Loucy (cell line): ENCODE results near the gene SPTLC3.

Source experiments
- EZH2phosphoT487 ChIP-seq: fragments of 200-600 bp; IDR thresholded peaks from 2 replicates; pipeline ENCODE4 v1.6.1; 2018; ENCODE audit warnings: antibody characterized with exemption, mild to moderate bottlenecking, moderate library complexity, borderline replicate concordance
- TF ChIP-seq, protein P1 (sequence below): fragments of 200-600 bp; sonication (generic); conservative IDR thresholded peaks from 2 replicates; pipeline ENCODE4 v1.5.1; 2014; ENCODE audit warnings: mild to moderate bottlenecking, antibody characterized with exemption, low read length

DNA sequence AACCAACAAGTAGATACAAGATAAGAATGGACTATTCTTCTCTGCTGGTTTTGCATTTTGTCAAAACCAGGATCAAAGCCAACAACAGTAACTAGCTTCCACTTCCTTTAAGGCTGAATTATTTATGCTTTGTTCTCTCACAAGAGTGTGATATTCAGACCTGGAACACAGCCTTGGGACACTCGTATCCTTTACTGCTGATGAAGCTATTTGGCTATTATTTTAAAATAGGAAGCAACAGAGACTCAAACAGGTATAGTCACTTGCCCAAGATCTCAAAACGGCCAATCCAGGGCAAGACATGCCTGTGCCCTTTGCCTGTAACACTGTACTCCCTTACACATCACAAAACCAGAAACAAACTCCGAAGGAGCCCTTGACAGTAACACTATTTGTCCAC is 19.9 kb downstream of the SPTLC3 start:
- no peak for TF ChIP-seq EZH2phosphoT487
- TF ChIP-seq, protein P1, sequence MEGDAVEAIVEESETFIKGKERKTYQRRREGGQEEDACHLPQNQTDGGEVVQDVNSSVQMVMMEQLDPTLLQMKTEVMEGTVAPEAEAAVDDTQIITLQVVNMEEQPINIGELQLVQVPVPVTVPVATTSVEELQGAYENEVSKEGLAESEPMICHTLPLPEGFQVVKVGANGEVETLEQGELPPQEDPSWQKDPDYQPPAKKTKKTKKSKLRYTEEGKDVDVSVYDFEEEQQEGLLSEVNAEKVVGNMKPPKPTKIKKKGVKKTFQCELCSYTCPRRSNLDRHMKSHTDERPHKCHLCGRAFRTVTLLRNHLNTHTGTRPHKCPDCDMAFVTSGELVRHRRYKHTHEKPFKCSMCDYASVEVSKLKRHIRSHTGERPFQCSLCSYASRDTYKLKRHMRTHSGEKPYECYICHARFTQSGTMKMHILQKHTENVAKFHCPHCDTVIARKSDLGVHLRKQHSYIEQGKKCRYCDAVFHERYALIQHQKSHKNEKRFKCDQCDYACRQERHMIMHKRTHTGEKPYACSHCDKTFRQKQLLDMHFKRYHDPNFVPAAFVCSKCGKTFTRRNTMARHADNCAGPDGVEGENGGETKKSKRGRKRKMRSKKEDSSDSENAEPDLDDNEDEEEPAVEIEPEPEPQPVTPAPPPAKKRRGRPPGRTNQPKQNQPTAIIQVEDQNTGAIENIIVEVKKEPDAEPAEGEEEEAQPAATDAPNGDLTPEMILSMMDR = no peak
